H1 (cell line): ENCODE measurements around the gene FPGS. TPM values are rescaled to one million over a fixed set of nuclear protein-coding genes. Genes with fewer than 3 reads are reported as not detected.

Source experiments
- CTCF ChIA-PET: fragments of 300-600 bp; sonication (Branson Sonifier 250); formaldehyde crosslinking; loops from one replicate; lab custom pipeline; 2021; ENCODE audit not compliant: partially characterized antibody; lab: Charles Lee
- POLR2A ChIA-PET: fragments of 300-600 bp; sonication (Branson Sonifier 250); formaldehyde crosslinking; loops from one replicate; lab custom pipeline; 2021; ENCODE audit warnings: inconsistent platforms; ENCODE audit not compliant: partially characterized antibody; lab: Charles Lee
- DNase-seq, 2 experiments: peaks; one replicate each; pipeline versions ENCODE4 v3.0.0 to v3.0.0-alpha.2; 2010 to 2022; ENCODE audit warnings: low spot score in 2 of 2, low read depth in 1 of 2, mixed read lengths in 1 of 2
- FAIRE-seq: peaks from 2 replicates; lab custom pipeline; 2011; peaks lifted over from hg19 to GRCh38; lab: Jason Lieb, UNC
- H2AFZ ChIP-seq: 2 replicates; pipeline ENCODE4 v1.8.1; 2012; ENCODE audit warnings: low read length, inconsistent platforms
- H2AK5ac ChIP-seq: 2 replicates; pipeline ENCODE4 v1.6.1; 2013; ENCODE audit warnings: low read depth, low read length
- H2BK120ac ChIP-seq: replicated peaks from 2 replicates; pipeline ENCODE3; 2013; ENCODE audit warnings: low read depth, low read length, inconsistent platforms
- H2BK12ac ChIP-seq: 2 replicates; pipeline ENCODE4 v1.6.1; 2013; ENCODE audit warnings: low read depth, low read length
- H2BK15ac ChIP-seq: 2 replicates; pipeline ENCODE4 v1.6.1; 2013; ENCODE audit warnings: low read length
- H2BK20ac ChIP-seq: 2 replicates; pipeline ENCODE4 v1.6.1; 2013; ENCODE audit warnings: low read length
- H2BK5ac ChIP-seq: 2 replicates; pipeline ENCODE4 v1.6.1; 2013; ENCODE audit warnings: low read depth, low read length
- H3K14ac ChIP-seq: 2 replicates; pipeline ENCODE4 v1.6.1; 2013; ENCODE audit warnings: inconsistent platforms; ENCODE audit not compliant: insufficient read length
- H3K18ac ChIP-seq: 2 replicates; pipeline ENCODE4 v1.6.1; 2013; ENCODE audit warnings: low read length; ENCODE audit errors: extremely low read depth
- H3K23ac ChIP-seq: 2 replicates; pipeline ENCODE4 v1.6.1; 2013; ENCODE audit warnings: inconsistent platforms; ENCODE audit not compliant: insufficient read length
- H3K23me2 ChIP-seq: 2 replicates; pipeline ENCODE4 v1.6.1; 2013; ENCODE audit warnings: low read depth, low read length
- H3K27ac ChIP-seq: 2 replicates; pipeline ENCODE4 v1.6.1; 2011; ENCODE audit warnings: low read depth, low read length, inconsistent platforms
- H3K27me3 ChIP-seq, 4 experiments: replicated peaks in 1 of 4; 1 replicate in 1 of 4; 2 replicates in 3 of 4; pipeline versions ENCODE4 v1.6.1 to v1.8.1; 2011 to 2013; ENCODE audit warnings: low read length in 3 of 4, mild to moderate bottlenecking in 3 of 4, inconsistent platforms in 2 of 4, mixed read lengths in 2 of 4, moderate library complexity in 1 of 4; ENCODE audit not compliant: control insufficient read depth in 3 of 4, insufficient read depth in 3 of 4; ENCODE audit errors: extremely low read depth in 1 of 4
- H3K36me3 ChIP-seq, 4 experiments: 2 replicates each; pipeline versions ENCODE4 v1.6.1 to v1.8.1; 2011 to 2013; ENCODE audit warnings: mild to moderate bottlenecking in 4 of 4, low read length in 3 of 4, moderate library complexity in 2 of 4, control low read depth in 1 of 4, inconsistent platforms in 1 of 4; ENCODE audit not compliant: insufficient read depth in 4 of 4, control insufficient read depth in 2 of 4
- H3K4ac ChIP-seq: replicated peaks from 2 replicates; pipeline ENCODE3; 2013; ENCODE audit warnings: low read length, low read depth, mixed read lengths, inconsistent platforms; ENCODE audit not compliant: insufficient read length
- H3K4me1 ChIP-seq, 4 experiments: replicated peaks in 1 of 4; 1 replicate in 1 of 4; 2 replicates in 3 of 4; pipeline versions ENCODE4 v1.6.1 to v1.8.1; 2011 to 2013; ENCODE audit warnings: low read length in 3 of 4, inconsistent platforms in 2 of 4, mixed read lengths in 1 of 4; ENCODE audit not compliant: insufficient read depth in 4 of 4, control insufficient read depth in 3 of 4
- H3K4me2 ChIP-seq, 2 experiments: 2 replicates each; pipeline versions ENCODE4 v1.6.1 to v1.8.1; 2011 to 2013; ENCODE audit warnings: low read depth in 2 of 2, low read length in 2 of 2, control low read depth in 1 of 2, inconsistent platforms in 1 of 2, mild to moderate bottlenecking in 1 of 2; ENCODE audit not compliant: insufficient read depth in 1 of 2
- H3K4me3 ChIP-seq, 4 experiments: fragments of 200-600, 300-600 bp in 1 of 4; sonication (generic), shearing (Covaris generic), sonication (Bioruptor Twin) in 1 of 4; 2 replicates each; pipeline versions ENCODE4 v1.5.1 to v1.8.1; 2011 to 2016; ENCODE audit warnings: low read length in 4 of 4, low read depth in 3 of 4, control low read depth in 2 of 4, inconsistent platforms in 2 of 4, mild to moderate bottlenecking in 2 of 4, mixed read lengths in 1 of 4, moderate library complexity in 1 of 4; ENCODE audit not compliant: insufficient read depth in 2 of 4; ENCODE audit errors: extremely low read depth in 1 of 4
- H3K56ac ChIP-seq: replicated peaks from 2 replicates; pipeline ENCODE3; 2013; ENCODE audit warnings: low read depth, mild to moderate bottlenecking, mixed read lengths, low read length, inconsistent platforms; ENCODE audit not compliant: insufficient read length
- H3K79me1 ChIP-seq: 2 replicates; pipeline ENCODE4 v1.6.1; 2013; ENCODE audit warnings: low read depth, low read length, control low read depth
- H3K79me2 ChIP-seq, 2 experiments: 2 replicates each; pipeline versions ENCODE4 v1.6.1 to v1.8.1; 2012 to 2013; ENCODE audit warnings: low read length in 2 of 2, mild to moderate bottlenecking in 2 of 2, inconsistent platforms in 1 of 2; ENCODE audit not compliant: insufficient read depth in 2 of 2, control insufficient read depth in 1 of 2
- H3K9ac ChIP-seq, 4 experiments: replicated peaks in 1 of 4; 1 replicate in 1 of 4; 2 replicates in 3 of 4; pipeline versions ENCODE4 v1.6.1 to v1.8.1; 2011 to 2013; ENCODE audit warnings: low read depth in 3 of 4, low read length in 3 of 4, control low read depth in 2 of 4, mild to moderate bottlenecking in 2 of 4, moderate library complexity in 2 of 4, inconsistent platforms in 1 of 4; ENCODE audit errors: extremely low read depth in 1 of 4
- H3K9me3 ChIP-seq, 2 experiments: 2 replicates each; pipeline versions ENCODE4 v1.6.1 to v1.8.1; 2012 to 2013; ENCODE audit warnings: mild to moderate bottlenecking in 2 of 2, moderate library complexity in 2 of 2, control low read depth in 1 of 2, inconsistent platforms in 1 of 2, low read depth in 1 of 2, low read length in 1 of 2, mixed read lengths in 1 of 2; ENCODE audit not compliant: insufficient read depth in 2 of 2
- H4K20me1 ChIP-seq, 2 experiments: replicated peaks in 1 of 2; 2 replicates each; pipeline versions ENCODE3 to v1.8.1; 2011 to 2013; ENCODE audit warnings: inconsistent platforms in 2 of 2, low read length in 2 of 2, mild to moderate bottlenecking in 1 of 2; ENCODE audit not compliant: insufficient read depth in 2 of 2, control insufficient read depth in 1 of 2
- H4K5ac ChIP-seq: 2 replicates; pipeline ENCODE4 v1.6.1; 2013; ENCODE audit warnings: low read length, low read depth, mixed read lengths, inconsistent platforms; ENCODE audit not compliant: insufficient read length
- H4K8ac ChIP-seq: 2 replicates; pipeline ENCODE4 v1.8.0; 2013; ENCODE audit warnings: mild to moderate bottlenecking, moderate library complexity, low read length, inconsistent platforms; ENCODE audit not compliant: insufficient read depth; ENCODE audit errors: extremely low read depth
- H4K91ac ChIP-seq: replicated peaks from 2 replicates; pipeline ENCODE3; 2013; ENCODE audit warnings: low read length, mixed read lengths, inconsistent platforms; ENCODE audit not compliant: insufficient read length
- ASH2L ChIP-seq: fragments of 200-600, 300-600 bp; sonication (generic); IDR thresholded peaks from one replicate; pipeline ENCODE4 v1.7.1; 2017; ENCODE audit warnings: low read length
- BCL11A ChIP-seq, 2 experiments: IDR thresholded peaks; one replicate each; pipeline ENCODE4 v1.6.1; 2011; ENCODE audit warnings: low read depth in 2 of 2, low read length in 2 of 2, mild to moderate bottlenecking in 2 of 2
- CHD1 ChIP-seq: IDR thresholded peaks from 2 replicates; pipeline ENCODE4 v1.6.1; 2012; ENCODE audit warnings: low read depth, low read length, improper control_type of control experiment
- EZH2 ChIP-seq: fragments of 200-600 bp; sonication (generic); IDR thresholded peaks from 2 replicates; pipeline ENCODE4 v1.7.1; 2012; ENCODE audit warnings: low read depth, mild to moderate bottlenecking, moderate library complexity, low read length, inconsistent platforms; ENCODE audit not compliant: severe bottlenecking
- GABPA ChIP-seq: IDR thresholded peaks from 2 replicates; pipeline ENCODE4 v1.6.1; 2011; ENCODE audit warnings: mild to moderate bottlenecking, low read length, moderate library complexity, borderline replicate concordance; ENCODE audit not compliant: insufficient read depth
- MAX ChIP-seq: IDR thresholded peaks from 2 replicates; pipeline ENCODE4 v1.6.1; 2012; ENCODE audit warnings: inconsistent platforms
- NANOG ChIP-seq: IDR thresholded peaks from 2 replicates; pipeline ENCODE4 v1.6.1; 2011; ENCODE audit warnings: low read length, low read depth, mild to moderate bottlenecking, inconsistent platforms; ENCODE audit not compliant: insufficient read depth, poor library complexity, severe bottlenecking
- PHF8 ChIP-seq: fragments of 200-600 bp; sonication (generic); conservative IDR thresholded peaks from 2 replicates; pipeline ENCODE4 v1.7.1; 2012; ENCODE audit warnings: low read depth, mild to moderate bottlenecking, inconsistent platforms, low read length, moderate library complexity
- RFX5 ChIP-seq: IDR thresholded peaks from 2 replicates; pipeline ENCODE4 v1.6.1; 2011; ENCODE audit warnings: low read depth, low read length, improper control_type of control experiment, borderline replicate concordance
- RNF2 ChIP-seq: fragments of 200-900, 300-1000 bp; sonication (generic); IDR thresholded peaks from 2 replicates; pipeline ENCODE4 v1.7.1; 2016; ENCODE audit warnings: borderline replicate concordance, low read depth, mild to moderate bottlenecking, antibody characterized with exemption, low read length; ENCODE audit not compliant: poor library complexity, severe bottlenecking; ENCODE audit errors: missing control alignments
- SP1 ChIP-seq: IDR thresholded peaks from 2 replicates; pipeline ENCODE4 v1.6.1; 2011; ENCODE audit warnings: low read depth, low read length
- TAF1 ChIP-seq: IDR thresholded peaks from 2 replicates; pipeline ENCODE4 v1.6.1; 2011; ENCODE audit warnings: mild to moderate bottlenecking, low read depth, low read length
- TEAD4 ChIP-seq: IDR thresholded peaks from 2 replicates; pipeline ENCODE4 v1.6.1; 2012; ENCODE audit warnings: low read depth, low read length, inconsistent platforms, mixed read lengths
- WGBS, 2 experiments: shearing (Covaris generic) in 1 of 2; methylation state at CpG; one replicate each; pipeline versions ENCODE4 v1.1.6 to v1.1.7; 2013 to 2015; ENCODE audit warnings: low lambda C conversion rate in 2 of 2, mixed read lengths in 2 of 2, inconsistent platforms in 1 of 2, low coverage in 1 of 2, missing lambda C conversion rate in 1 of 2; ENCODE audit not compliant: insufficient replicate concordance in 2 of 2, insufficient coverage in 1 of 2, insufficient read length in 1 of 2; ENCODE audit errors: extremely low coverage in 1 of 2, missing lambda C conversion rate in 1 of 2; 5-methylcytosine and 5-hydroxymethylcytosine counted together
- polyA plus RNA-seq, 7 experiments: library from polyadenylated mRNA; depleted of rRNA in 3 of 7; stranded (reverse) in 5 of 7; unstranded in 2 of 7; fragments of >200 nt in 5 of 7; fragments of 200-250 nt in 2 of 7; gene quantifications; 1 replicate in 5 of 7; 2 replicates in 1 of 7; 4 replicates in 1 of 7; pipeline versions ENCODE4 v1.2.1 to v1.2.3, GENCODE V29; 2011 to 2013; ENCODE audit warnings: missing spikeins in 2 of 7, mixed read lengths in 2 of 7
- total RNA-seq: library from RNA; stranded (reverse); fragmentation: NEBNext Ultra II Directional; extraction: Animal tissue kit (Norgen Biotek cat#: 25700); gene quantifications from 2 replicates; pipeline ENCODE4 v1.2.1, GENCODE V29; 2021

FPGS gene
- total and polyA plus RNA-seq, 2 of the 8 experiments (the other 6 are each of a cell fraction or from before 2014, with no cell fraction given) = 62.4 to 83.0 TPM

DNA sequence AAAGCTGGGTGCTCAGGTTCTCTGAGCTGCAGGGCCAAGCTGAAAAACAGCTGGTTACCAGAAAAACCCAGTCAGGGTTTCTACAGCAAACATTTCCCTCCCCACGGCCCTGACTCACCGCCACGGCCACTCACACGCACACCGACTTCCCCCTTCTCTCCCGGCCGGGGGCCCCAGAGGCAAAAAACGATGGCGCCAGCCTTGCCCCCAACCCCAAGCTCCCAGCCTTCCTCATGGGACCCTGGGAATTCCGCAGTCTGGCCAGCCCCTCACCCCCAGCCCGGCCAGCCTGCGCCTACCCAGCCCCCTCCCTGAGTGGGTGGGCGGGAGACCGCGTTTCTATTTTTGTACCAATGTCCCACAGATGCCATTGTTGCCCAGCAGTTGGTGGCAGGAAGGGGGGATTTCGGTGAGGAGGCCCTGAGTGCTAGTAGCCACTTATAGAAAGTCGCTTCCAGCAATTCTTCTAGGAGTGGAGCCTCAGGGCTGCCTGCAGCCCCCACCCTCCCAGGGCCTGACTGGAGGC, 33.4 kb downstream of the FPGS start:
- FAIRE-seq (no peak), DNase-seq (no peak)
- H3K56ac ChIP-seq = no peak overlapping the region
- no peak overlapping the region for H2BK12ac ChIP-seq
- H3K4me1 ChIP-seq = peaks cover 0 to 4% (median 0%) of the 10 kb centered on the region in 4 experiments; a peak in 2 of 7 replicates
- H4K91ac ChIP-seq = no peak overlapping the region
- no peak overlapping the region for H4K5ac ChIP-seq
- H3K14ac ChIP-seq = no peak overlapping the region
- no peak overlapping the region for H2AK5ac ChIP-seq
- no peaks in the 10 kb centered on the region for H4K20me1 ChIP-seq
- no peak overlapping the region for H2BK20ac ChIP-seq
- no peaks in the 10 kb centered on the region for H3K36me3 ChIP-seq
- 93% methylated on average over 9 of the region's 17 CpGs; no CpG with 5 or more reads in 1 of the 2 experiments for WGBS, 2 experiments
- H3K9me3 ChIP-seq = no peaks in the 10 kb centered on the region
- H2BK5ac ChIP-seq = no peak overlapping the region; the same call in 1 of the 2 replicates
- no peak overlapping the region for H2BK15ac ChIP-seq
- no peak overlapping the region for H3K27ac ChIP-seq
- H3K18ac ChIP-seq = no peak overlapping the region; the same call in 1 of the 2 replicates
- H3K23ac ChIP-seq = no peak overlapping the region
- no peak overlapping the region for H2BK120ac ChIP-seq
- POLR2A ChIA-PET = interaction anchor here (0.9 to 1.0 kb wide), 3 partner anchors 9 to 11 kb away, joined by 3 read pairs; no protein-coding TSS in a partner anchor
- CTCF ChIA-PET = interaction anchor here (0.6 to 7.9 kb wide), 9 partner anchors 9 to 86 kb away, joined by 3 to 51 read pairs (median 4); no protein-coding TSS in a partner anchor
- no peaks in the 10 kb centered on the region for H3K79me1 ChIP-seq
- H3K4ac ChIP-seq = no peak overlapping the region
- H3K23me2 ChIP-seq = no peaks in the 10 kb centered on the region
- no peak overlapping the region for H3K4me2 ChIP-seq
- no peaks in the 10 kb centered on the region for H3K79me2 ChIP-seq
- H3K9ac ChIP-seq = no peak overlapping the region
- H4K8ac ChIP-seq = peak overlapping the region; percentile 11
- H2AFZ ChIP-seq = peak overlapping the region; percentile 50; the same call in 1 of the 2 replicates
- no peak overlapping the region for H3K4me3 ChIP-seq
- H3K27me3 ChIP-seq = no peaks in the 10 kb centered on the region
- no peak for TF ChIP-seq TEAD4
- TF ChIP-seq NANOG = no peak
- no peak for TF ChIP-seq BCL11A (IDR thresholded peaks at IDR 0.05; ENCODE audit: low read depth in 2 of 2, low read length in 2 of 2)
- TF ChIP-seq PHF8 = no peak
- TF ChIP-seq GABPA = no peak
- TF ChIP-seq TAF1 = no peak
- TF ChIP-seq RFX5 = no peak
- no peak for TF ChIP-seq EZH2
- TF ChIP-seq MAX = no peak
- TF ChIP-seq ASH2L = no peak
- no peak for TF ChIP-seq RNF2
- TF ChIP-seq CHD1 = no peak
- TF ChIP-seq SP1 = no peak
